Measurements from ENCODE around the gene CERT1.

The CERT1 gene

GRCh38 chr5:75475364-75475763 is 36.1 kb downstream of the CERT1 start:
- no peak overlapping the region for H3K4me2 ChIP-seq (ENCODE audit: low read depth, low read length, poor library complexity, severe bottlenecking)
- peaks cover 85% of the 10 kb centered on the region for H3K79me2 ChIP-seq (ENCODE audit: insufficient read depth, low read length)
- TF ChIP-seq EZH2phosphoT487 (IDR thresholded peaks at IDR 0.05; ENCODE audit: borderline replicate concordance) (no peak), CTCF (conservative IDR thresholded peaks at IDR 0.05; ENCODE audit: low read length) (no peak)

GRCh38 chr5:75473463-75473862 is 38.0 kb downstream of the CERT1 start:
- H3K4me3 ChIP-seq (ENCODE audit: low read length, poor library complexity, severe bottlenecking): no peak overlapping the region
- peaks cover 17% of the 10 kb centered on the region for H3K9me3 ChIP-seq (ENCODE audit: insufficient read depth, low read depth, low read length)
- peaks cover 6% of the 10 kb centered on the region for H3K36me3 ChIP-seq (ENCODE audit: insufficient read depth, low read length)
- H3K4me1 ChIP-seq (ENCODE audit: insufficient read depth, low read length, poor library complexity, severe bottlenecking): no peaks in the 10 kb centered on the region
- no peaks in the 10 kb centered on the region for H3K27me3 ChIP-seq (ENCODE audit: insufficient read depth, low read length, poor library complexity, severe bottlenecking)
- TF ChIP-seq CTCF (conservative IDR thresholded peaks at IDR 0.05; ENCODE audit: low read length): no peak
- no peak for TF ChIP-seq EZH2phosphoT487 (IDR thresholded peaks at IDR 0.05; ENCODE audit: borderline replicate concordance)
- H3K4me2 ChIP-seq (ENCODE audit: low read depth, low read length, poor library complexity, severe bottlenecking): no peak overlapping the region
- no peaks in the 10 kb centered on the region for H3K9me2 ChIP-seq (replicated peaks; ENCODE audit: low read depth, low read length)
- H3F3A ChIP-seq (ENCODE audit: low read depth): no peaks in the 10 kb centered on the region
- H2AFZ ChIP-seq (ENCODE audit: low read length): no peak overlapping the region
- peaks cover 8% of the 10 kb centered on the region for H4K20me1 ChIP-seq (ENCODE audit: insufficient read depth, low read length, poor library complexity, severe bottlenecking)
- no peak overlapping the region for H3K9ac ChIP-seq (ENCODE audit: low read depth, low read length, poor library complexity, severe bottlenecking)
- H3K79me2 ChIP-seq (ENCODE audit: insufficient read depth, low read length): peaks cover 85% of the 10 kb centered on the region; the same call in 1 of the 2 replicates

More at GRCh38 chr5:75475364-75475763, 36.1 kb downstream of the CERT1 start:
- Histone ChIP-seq H3K27me3 (ENCODE audit: insufficient read depth, low read length, poor library complexity, severe bottlenecking) (no peaks in the 10 kb centered on the region), H3K36me3 (ENCODE audit: insufficient read depth, low read length) (peaks cover 6% of the 10 kb centered on the region; the same call in 1 of the 2 replicates), H3F3A (ENCODE audit: low read depth) (no peaks in the 10 kb centered on the region), H3K9me2 (replicated peaks; ENCODE audit: low read depth, low read length) (no peaks in the 10 kb centered on the region), H2AFZ (ENCODE audit: low read length) (no peak overlapping the region), H3K4me3 (ENCODE audit: low read length, poor library complexity, severe bottlenecking) (no peak overlapping the region), H3K9ac (ENCODE audit: low read depth, low read length, poor library complexity, severe bottlenecking) (no peak overlapping the region), H3K4me1 (ENCODE audit: insufficient read depth, low read length, poor library complexity, severe bottlenecking) (no peaks in the 10 kb centered on the region), H4K20me1 (ENCODE audit: insufficient read depth, low read length, poor library complexity, severe bottlenecking) (peaks cover 15% of the 10 kb centered on the region), H3K9me3 (ENCODE audit: insufficient read depth, low read depth, low read length) (no peaks in the 10 kb centered on the region)

- no peak overlapping the region for H3K9ac ChIP-seq (ENCODE audit: low read depth, low read length, poor library complexity, severe bottlenecking)
- H2AFZ ChIP-seq (ENCODE audit: low read length): no peak overlapping the region
- peaks cover 7% of the 10 kb centered on the region for H3K36me3 ChIP-seq (ENCODE audit: insufficient read depth, low read length)
- TF ChIP-seq CTCF (conservative IDR thresholded peaks at IDR 0.05; ENCODE audit: low read length) (no peak), EZH2phosphoT487 (IDR thresholded peaks at IDR 0.05; ENCODE audit: borderline replicate concordance) (no peak)
- no peaks in the 10 kb centered on the region for H3K9me2 ChIP-seq (replicated peaks; ENCODE audit: low read depth, low read length)
- no peaks in the 10 kb centered on the region for H3F3A ChIP-seq (ENCODE audit: low read depth)
- H3K4me1 ChIP-seq (ENCODE audit: insufficient read depth, low read length, poor library complexity, severe bottlenecking): no peaks in the 10 kb centered on the region
- H3K4me3 ChIP-seq (ENCODE audit: low read length, poor library complexity, severe bottlenecking): no peak overlapping the region
- no peak overlapping the region for H3K4me2 ChIP-seq (ENCODE audit: low read depth, low read length, poor library complexity, severe bottlenecking)
- H4K20me1 ChIP-seq (ENCODE audit: insufficient read depth, low read length, poor library complexity, severe bottlenecking): peaks cover 6% of the 10 kb centered on the region
- H3K27me3 ChIP-seq (ENCODE audit: insufficient read depth, low read length, poor library complexity, severe bottlenecking): no peaks in the 10 kb centered on the region
- peaks cover 85% of the 10 kb centered on the region; the same call in 1 of the 2 replicates for H3K79me2 ChIP-seq (ENCODE audit: insufficient read depth, low read length)
- H3K9me3 ChIP-seq (ENCODE audit: insufficient read depth, low read depth, low read length): peaks cover 21% of the 10 kb centered on the region
Observed at GRCh38 chr5:75472973-75473372, 38.5 kb downstream of the CERT1 start.
